DOHH2 (cell line): Measurements from ENCODE around the gene NKX2-3.

Source experiments
- EZH2phosphoT487 ChIP-seq: fragments of 200-600 bp; sonication (generic); IDR thresholded peaks from 2 replicates; pipeline ENCODE4 v1.6.1; 2017; ENCODE audit warnings: borderline replicate concordance, mild to moderate bottlenecking, antibody characterized with exemption, low read length, moderate library complexity, mixed read lengths
- TF ChIP-seq, protein P1 (sequence below): fragments of 200-600 bp; sonication (generic); IDR thresholded peaks from one replicate; pipeline ENCODE4 v1.5.1; 2014; ENCODE audit warnings: antibody characterized with exemption, mild to moderate bottlenecking, low read depth, low read length; ENCODE audit not compliant: poor library complexity, severe bottlenecking

DNA sequence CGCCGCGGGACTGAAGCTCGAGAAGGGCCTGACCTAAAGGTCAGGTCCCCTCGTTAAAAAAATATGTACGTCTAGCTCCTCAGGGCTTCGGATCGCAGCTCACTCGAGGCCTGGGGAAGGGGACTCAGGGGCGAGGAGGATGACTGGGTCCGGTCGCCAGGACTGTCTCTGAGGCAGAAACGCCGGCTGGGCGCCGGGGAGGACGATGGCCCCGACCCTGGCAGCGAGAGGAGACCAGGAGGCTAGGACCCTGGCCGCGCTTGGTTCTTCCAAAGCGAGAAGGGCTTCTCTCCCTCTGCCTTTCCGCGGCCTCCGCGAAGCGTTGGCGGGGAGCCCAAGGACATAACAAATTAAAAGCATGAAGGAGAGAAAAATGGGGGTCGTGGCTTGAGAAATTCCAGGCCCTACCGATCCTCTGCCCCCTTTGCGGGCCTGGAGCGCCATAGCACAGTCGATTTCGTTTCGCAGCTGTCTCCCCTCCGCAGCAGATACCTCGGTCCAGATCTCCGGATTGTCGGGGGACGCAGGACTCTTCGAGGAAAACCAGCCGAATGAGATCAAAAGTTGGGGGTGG, 3.1 kb downstream of the NKX2-3 start:
- TF ChIP-seq, protein P1, sequence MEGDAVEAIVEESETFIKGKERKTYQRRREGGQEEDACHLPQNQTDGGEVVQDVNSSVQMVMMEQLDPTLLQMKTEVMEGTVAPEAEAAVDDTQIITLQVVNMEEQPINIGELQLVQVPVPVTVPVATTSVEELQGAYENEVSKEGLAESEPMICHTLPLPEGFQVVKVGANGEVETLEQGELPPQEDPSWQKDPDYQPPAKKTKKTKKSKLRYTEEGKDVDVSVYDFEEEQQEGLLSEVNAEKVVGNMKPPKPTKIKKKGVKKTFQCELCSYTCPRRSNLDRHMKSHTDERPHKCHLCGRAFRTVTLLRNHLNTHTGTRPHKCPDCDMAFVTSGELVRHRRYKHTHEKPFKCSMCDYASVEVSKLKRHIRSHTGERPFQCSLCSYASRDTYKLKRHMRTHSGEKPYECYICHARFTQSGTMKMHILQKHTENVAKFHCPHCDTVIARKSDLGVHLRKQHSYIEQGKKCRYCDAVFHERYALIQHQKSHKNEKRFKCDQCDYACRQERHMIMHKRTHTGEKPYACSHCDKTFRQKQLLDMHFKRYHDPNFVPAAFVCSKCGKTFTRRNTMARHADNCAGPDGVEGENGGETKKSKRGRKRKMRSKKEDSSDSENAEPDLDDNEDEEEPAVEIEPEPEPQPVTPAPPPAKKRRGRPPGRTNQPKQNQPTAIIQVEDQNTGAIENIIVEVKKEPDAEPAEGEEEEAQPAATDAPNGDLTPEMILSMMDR: no peak
- no peak for TF ChIP-seq EZH2phosphoT487
